DMS53 treated with DMSO at 0.1 percent for 48 hours (cell line): ENCODE results near the gene SLC1A7.

Experiments used
- DNase-seq: peaks from one replicate; lab custom pipeline; 2025; ENCODE audit not compliant: unreplicated experiment; lab: John Stamatoyannopoulos, UW

The SLC1A7 gene

GRCh38 chr1:53076721-53077598, 65.5 kb downstream of the SLC1A7 start:
- DNase-seq = no peak

- DNase-seq = no peak
Measured at GRCh38 chr1:53076165-53076564, 66.3 kb downstream of the SLC1A7 start.

GRCh38 chr1:53075761-53076163, 66.7 kb downstream of the SLC1A7 start:
- DNase-seq = no peak

GRCh38 chr1:53075206-53075605, 67.2 kb downstream of the SLC1A7 start:
- no peak for DNase-seq

GRCh38 chr1:53074313-53075154, 67.9 kb downstream of the SLC1A7 start:
- DNase-seq = no peak

- DNase-seq = no peak
Measured at GRCh38 chr1:53073868-53074311, 68.5 kb downstream of the SLC1A7 start.

GRCh38 chr1:53073287-53073686, 69.2 kb downstream of the SLC1A7 start:
- DNase-seq = no peak

GRCh38 chr1:53071915-53072314, 70.5 kb downstream of the SLC1A7 start:
- no peak for DNase-seq

GRCh38 chr1:53071167-53071865, 71.1 kb downstream of the SLC1A7 start:
- no peak for DNase-seq

GRCh38 chr1:53070621-53071020, 71.8 kb downstream of the SLC1A7 start:
- no peak for DNase-seq

- DNase-seq = no peak
Measured at GRCh38 chr1:53069663-53070327, 72.6 kb downstream of the SLC1A7 start.

- DNase-seq = no peak
Measured at GRCh38 chr1:53069265-53069662, 73.2 kb downstream of the SLC1A7 start.

- no peak for DNase-seq
Measured at GRCh38 chr1:53068314-53069099, 73.9 kb downstream of the SLC1A7 start.

GRCh38 chr1:53067886-53068285, 74.6 kb downstream of the SLC1A7 start:
- DNase-seq = no peak

GRCh38 chr1:53066891-53067738, 75.3 kb downstream of the SLC1A7 start:
- no peak for DNase-seq

GRCh38 chr1:53066488-53066887, 76.0 kb downstream of the SLC1A7 start:
- no peak for DNase-seq

- DNase-seq = no peak
Measured at GRCh38 chr1:53065391-53065790, 77.0 kb downstream of the SLC1A7 start.

GRCh38 chr1:53063744-53064515, 78.5 kb downstream of the SLC1A7 start:
- no peak for DNase-seq
